Endothelial cell of umbilical vein (primary cell): ENCODE measurements around the gene RASGRF2. TPM values are rescaled to one million over a fixed set of nuclear protein-coding genes. Genes with fewer than 3 reads are reported as not detected.
A peak's percentile ranks its signal among the peaks of the same experiment; 100 is the strongest.

ENCODE experiments used
- BruUV-seq: library from RNA; stranded (reverse); fragments of 400-500 nt; replicated peaks from 2 replicates; lab custom pipeline; 2021; lab: Mats Ljungman, UMichigan
- CTCF ChIA-PET: fragments of 300-600, 350-600 bp; sonication (Branson Sonifier 250); formaldehyde crosslinking; loops from one replicate; lab custom pipeline; 2021; ENCODE audit warnings: antibody characterized with exemption, inconsistent platforms; lab: Charles Lee
- POLR2A ChIA-PET: fragments of 300-600, 350-600 bp; sonication (Branson Sonifier 250); formaldehyde crosslinking; loops from one replicate; lab custom pipeline; 2021; ENCODE audit warnings: antibody characterized with exemption, inconsistent platforms; lab: Charles Lee
- DNase-seq: peaks from one replicate; pipeline ENCODE4 v3.0.0-alpha.2; 2011; ENCODE audit warnings: low read depth, low spot score
- FAIRE-seq: peaks from 2 replicates; lab custom pipeline; 2011; peaks lifted over from hg19 to GRCh38; lab: Jason Lieb, UNC
- H2AFZ ChIP-seq: 2 replicates; pipeline ENCODE4 v1.6.0; 2012; ENCODE audit warnings: low read depth, low read length, control low read depth, inconsistent platforms
- H3K27ac ChIP-seq: 2 replicates; pipeline ENCODE4 v1.5.1; 2011; ENCODE audit warnings: low read depth, mild to moderate bottlenecking, control low read depth, low read length, moderate library complexity; ENCODE audit not compliant: insufficient read depth
- H3K27me3 ChIP-seq, 2 experiments: 2 replicates each; pipeline versions ENCODE4 v1.6.0 to v1.6.1; 2011; ENCODE audit warnings: low read length in 2 of 2, mixed read lengths in 1 of 2; ENCODE audit not compliant: control insufficient read depth in 2 of 2, insufficient read depth in 2 of 2
- H3K36me3 ChIP-seq, 2 experiments: 2 replicates in 1 of 2; 3 replicates in 1 of 2; pipeline ENCODE4 v1.5.1; 2011; ENCODE audit warnings: low read length in 2 of 2, mild to moderate bottlenecking in 1 of 2, moderate library complexity in 1 of 2; ENCODE audit not compliant: control insufficient read depth in 2 of 2, insufficient read depth in 2 of 2; ENCODE audit errors: extremely low read depth in 1 of 2
- H3K4me1 ChIP-seq: 3 replicates; pipeline ENCODE4 v1.5.1; 2011; ENCODE audit warnings: mild to moderate bottlenecking, low read length; ENCODE audit not compliant: control insufficient read depth, insufficient read depth; ENCODE audit errors: extremely low read depth
- H3K4me2 ChIP-seq: 2 replicates; pipeline ENCODE4 v1.6.1; 2011; ENCODE audit warnings: low read length, control low read depth, mixed read lengths; ENCODE audit not compliant: insufficient read depth
- H3K4me3 ChIP-seq, 3 experiments: fragments of 200-600 bp in 1 of 3; sonication (generic), shearing (Covaris generic) in 1 of 3; replicated peaks in 1 of 3; 2 replicates each; pipeline ENCODE4 v1.5.1; 2011 to 2016; ENCODE audit warnings: control low read depth in 3 of 3, low read length in 3 of 3, mild to moderate bottlenecking in 2 of 3, inconsistent platforms in 1 of 3, low read depth in 1 of 3, moderate library complexity in 1 of 3; ENCODE audit not compliant: insufficient read depth in 1 of 3
- H3K79me2 ChIP-seq: 2 replicates; pipeline ENCODE4 v1.6.0; 2012; ENCODE audit warnings: low read length, inconsistent platforms; ENCODE audit not compliant: control insufficient read depth, insufficient read depth
- H3K9ac ChIP-seq: replicated peaks from 2 replicates; pipeline ENCODE3; 2011; ENCODE audit warnings: low read length, control low read depth; ENCODE audit not compliant: insufficient read depth; ENCODE audit errors: extremely low read depth
- H3K9me1 ChIP-seq: replicated peaks from 3 replicates; pipeline ENCODE4 v1.6.0; 2011; ENCODE audit warnings: mild to moderate bottlenecking, low read length; ENCODE audit not compliant: control insufficient read depth, insufficient read depth; ENCODE audit errors: extremely low read depth
- H3K9me3 ChIP-seq: replicated peaks from 2 replicates; pipeline ENCODE4 v1.5.1; 2012; ENCODE audit warnings: low read length, inconsistent platforms; ENCODE audit not compliant: control insufficient read depth, insufficient read depth
- H4K20me1 ChIP-seq: replicated peaks from 2 replicates; pipeline ENCODE3; 2011; ENCODE audit warnings: mild to moderate bottlenecking, low read length; ENCODE audit not compliant: control insufficient read depth, insufficient read depth; ENCODE audit errors: extremely low read depth
- EZH2 ChIP-seq: IDR thresholded peaks from 2 replicates; pipeline ENCODE4 v1.6.1; 2012; ENCODE audit warnings: borderline replicate concordance, low read depth, mild to moderate bottlenecking, moderate library complexity, low read length, inconsistent platforms; ENCODE audit not compliant: severe bottlenecking
- FOS ChIP-seq: IDR thresholded peaks from 2 replicates; pipeline ENCODE4 v1.6.1; 2011; ENCODE audit warnings: mild to moderate bottlenecking, low read length, moderate library complexity, borderline replicate concordance; ENCODE audit not compliant: insufficient read depth
- GATA2 ChIP-seq: IDR thresholded peaks from 2 replicates; pipeline ENCODE4 v1.7.0; 2011; ENCODE audit warnings: low read depth, mild to moderate bottlenecking, moderate library complexity, mixed read lengths, low read length; ENCODE audit not compliant: insufficient read length, insufficient read depth
- JUN ChIP-seq: IDR thresholded peaks from 2 replicates; pipeline ENCODE4 v1.6.1; 2011; ENCODE audit warnings: borderline replicate concordance, low read depth; ENCODE audit not compliant: insufficient read length, insufficient read depth
- MAX ChIP-seq: IDR thresholded peaks from 2 replicates; pipeline ENCODE4 v1.6.1; 2011; ENCODE audit not compliant: insufficient read depth, insufficient read length
- MYC ChIP-seq: IDR thresholded peaks from one replicate; pipeline ENCODE4 v1.6.1; 2011; ENCODE audit warnings: mild to moderate bottlenecking, low read depth, low read length
- POLR2A ChIP-seq: IDR thresholded peaks from 2 replicates; pipeline ENCODE4 v1.6.1; 2012; ENCODE audit warnings: low read depth, mild to moderate bottlenecking, control low read depth, low read length
- POLR2AphosphoS5 ChIP-seq: IDR thresholded peaks from 2 replicates; pipeline ENCODE4 v1.6.1; 2012; ENCODE audit warnings: low read depth, mild to moderate bottlenecking, control low read depth, low read length, moderate library complexity; ENCODE audit not compliant: insufficient read depth
- dilution Hi-C: fragments of 300-500 bp; cut with MboI; formaldehyde crosslinking; loops from one replicate; pipeline ENCODE4 v1.15.0; 2019; ENCODE audit warnings: low sequenced_read_pairs; ENCODE audit not compliant: extremely low pct_ligation_motif_present
- intact Hi-C: fragments of 100-400 bp; cut with micrococcal nuclease; formaldehyde crosslinking; loops from one replicate; pipeline ENCODE4 v1.10.0; 2022
- polyA plus RNA-seq, 4 experiments: library from polyadenylated mRNA; depleted of rRNA in 3 of 4; stranded (reverse) in 3 of 4; unstranded in 1 of 4; fragments of >200 nt; gene quantifications; 2 replicates each; pipeline versions ENCODE4 v1.2.1 to v1.2.3, GENCODE V29; 2011 to 2012; ENCODE audit warnings: missing spikeins in 1 of 4
- total RNA-seq: library from RNA; stranded (reverse); gene quantifications from 2 replicates; pipeline ENCODE4 v1.2.3, GENCODE V29; 2021
- TF ChIP-seq, protein P1 (sequence below), 2 donors: IDR thresholded peaks; 1 replicate in 1 of 2; 2 replicates in 1 of 2; pipeline ENCODE4 v1.5.1; 2011; ENCODE audit warnings: low read length in 2 of 2, mild to moderate bottlenecking in 2 of 2, moderate library complexity in 2 of 2, control low read depth in 1 of 2, inconsistent platforms in 1 of 2, low read depth in 1 of 2; ENCODE audit not compliant: insufficient read depth in 1 of 2; ENCODE audit errors: extremely low read depth in 1 of 2

RASGRF2 gene
- total and polyA plus RNA-seq, 2 donors (not counting 3 experiments of a cell fraction or from before 2014, with no cell fraction given) = 0.41 to 4.0 TPM

DNA sequence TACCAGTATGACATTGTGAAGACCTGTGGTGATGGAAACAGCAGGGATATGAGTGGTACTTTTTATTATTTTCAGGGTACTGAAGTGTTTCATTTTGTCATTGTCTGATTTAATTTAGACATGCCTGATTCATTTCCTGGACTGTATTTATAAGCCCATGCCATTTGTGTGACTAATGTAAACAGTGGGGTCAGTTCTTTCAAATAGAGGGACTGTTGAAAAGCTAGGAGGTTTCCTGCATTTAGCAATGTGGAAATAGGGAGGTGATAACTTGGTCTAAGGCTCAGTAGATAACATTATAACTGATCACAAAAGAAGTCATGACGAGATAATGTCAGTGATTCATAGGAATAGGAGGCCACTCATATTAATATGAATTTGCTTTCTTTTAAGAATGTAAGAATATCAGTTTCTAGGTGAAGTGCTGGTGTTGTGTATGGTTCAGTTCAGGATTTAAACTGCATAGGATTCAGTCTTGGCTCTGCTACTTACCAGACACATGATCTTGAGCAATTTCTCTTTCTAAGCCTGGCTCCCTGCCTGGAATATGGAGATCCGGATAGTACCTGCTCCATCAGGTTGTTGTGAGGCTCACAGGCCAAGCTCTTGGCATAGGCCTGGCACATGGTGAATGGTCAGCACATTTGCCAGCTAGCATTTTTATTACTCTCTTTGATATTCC is 7.5 kb downstream of the RASGRF2 start:
- ChIA-PET POLR2A (no interaction called here), CTCF (interaction anchor here (0.9 to 1.8 kb wide), 3 partner anchors 17 to 200 kb away, joined by 3 to 6 read pairs (median 3); no protein-coding TSS in a partner anchor)
- no peaks in the 10 kb centered on the region for H3K9me1 ChIP-seq
- H3K4me3 ChIP-seq = no peak overlapping the region
- peaks cover 44% of the 10 kb centered on the region for H3K4me1 ChIP-seq
- dilution Hi-C loops = no loop called here
- H2AFZ ChIP-seq = no peak overlapping the region
- peak overlapping the region; percentile 33 for H3K9ac ChIP-seq
- peak; percentile 97 for TF ChIP-seq FOS
- peak; percentile 19 for TF ChIP-seq MAX
- TF ChIP-seq MYC = no peak
- peak; percentile 98 for TF ChIP-seq JUN
- peak; percentile 97 for TF ChIP-seq GATA2
- no peak for TF ChIP-seq EZH2
- peak; percentile 91 for TF ChIP-seq POLR2AphosphoS5
- TF ChIP-seq, protein P1, sequence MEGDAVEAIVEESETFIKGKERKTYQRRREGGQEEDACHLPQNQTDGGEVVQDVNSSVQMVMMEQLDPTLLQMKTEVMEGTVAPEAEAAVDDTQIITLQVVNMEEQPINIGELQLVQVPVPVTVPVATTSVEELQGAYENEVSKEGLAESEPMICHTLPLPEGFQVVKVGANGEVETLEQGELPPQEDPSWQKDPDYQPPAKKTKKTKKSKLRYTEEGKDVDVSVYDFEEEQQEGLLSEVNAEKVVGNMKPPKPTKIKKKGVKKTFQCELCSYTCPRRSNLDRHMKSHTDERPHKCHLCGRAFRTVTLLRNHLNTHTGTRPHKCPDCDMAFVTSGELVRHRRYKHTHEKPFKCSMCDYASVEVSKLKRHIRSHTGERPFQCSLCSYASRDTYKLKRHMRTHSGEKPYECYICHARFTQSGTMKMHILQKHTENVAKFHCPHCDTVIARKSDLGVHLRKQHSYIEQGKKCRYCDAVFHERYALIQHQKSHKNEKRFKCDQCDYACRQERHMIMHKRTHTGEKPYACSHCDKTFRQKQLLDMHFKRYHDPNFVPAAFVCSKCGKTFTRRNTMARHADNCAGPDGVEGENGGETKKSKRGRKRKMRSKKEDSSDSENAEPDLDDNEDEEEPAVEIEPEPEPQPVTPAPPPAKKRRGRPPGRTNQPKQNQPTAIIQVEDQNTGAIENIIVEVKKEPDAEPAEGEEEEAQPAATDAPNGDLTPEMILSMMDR (IDR thresholded peaks at IDR 0.05; ENCODE audit: extremely low read depth in 1 of 2, insufficient read depth in 1 of 2, low read depth in 1 of 2, low read length in 2 of 2) = no peak
- peak; percentile 51 for TF ChIP-seq POLR2A
- BruUV-seq = TSS peak; percentile 55
- intact Hi-C loops = loop anchor here (1.0 to 10.0 kb wide), 6 partner anchors 17 to 787 kb away; partner anchors contain the start of genes FAM151B, SSBP2, ZCCHC9 and ZFYVE16
- H4K20me1 ChIP-seq = no peaks in the 10 kb centered on the region
- H3K4me2 ChIP-seq = peak overlapping the region; percentile 46
- H3K9me3 ChIP-seq = no peaks in the 10 kb centered on the region
- H3K36me3 ChIP-seq = no peaks in the 10 kb centered on the region
- peak; percentile 94 for DNase-seq
- peak overlapping the region; percentile 75 for H3K27ac ChIP-seq
- no peaks in the 10 kb centered on the region for H3K27me3 ChIP-seq
- FAIRE-seq = peak; percentile 65
- no peaks in the 10 kb centered on the region for H3K79me2 ChIP-seq
